ENCODE results near the gene COX5A.

DNA sequence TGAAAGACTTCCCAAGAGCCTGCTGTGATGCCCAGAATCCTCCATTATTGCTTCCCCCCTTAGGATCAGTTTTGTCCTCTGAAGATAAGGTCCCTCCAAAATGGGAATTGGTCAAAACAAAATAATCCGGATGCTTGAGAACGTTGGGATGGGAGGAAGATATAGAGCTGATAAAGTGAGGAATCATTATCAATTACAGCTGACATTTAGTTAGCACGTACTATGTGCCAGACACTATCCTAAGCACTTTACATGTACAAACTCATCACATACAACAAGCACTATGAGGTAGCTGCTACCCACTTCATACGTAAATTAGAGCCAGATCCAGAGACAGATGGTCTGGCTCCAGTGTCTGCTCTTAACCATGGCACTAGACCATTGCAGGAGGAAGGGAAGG, 25.3 kb upstream of the COX5A start:
- TF ChIP-seq, protein P1, sequence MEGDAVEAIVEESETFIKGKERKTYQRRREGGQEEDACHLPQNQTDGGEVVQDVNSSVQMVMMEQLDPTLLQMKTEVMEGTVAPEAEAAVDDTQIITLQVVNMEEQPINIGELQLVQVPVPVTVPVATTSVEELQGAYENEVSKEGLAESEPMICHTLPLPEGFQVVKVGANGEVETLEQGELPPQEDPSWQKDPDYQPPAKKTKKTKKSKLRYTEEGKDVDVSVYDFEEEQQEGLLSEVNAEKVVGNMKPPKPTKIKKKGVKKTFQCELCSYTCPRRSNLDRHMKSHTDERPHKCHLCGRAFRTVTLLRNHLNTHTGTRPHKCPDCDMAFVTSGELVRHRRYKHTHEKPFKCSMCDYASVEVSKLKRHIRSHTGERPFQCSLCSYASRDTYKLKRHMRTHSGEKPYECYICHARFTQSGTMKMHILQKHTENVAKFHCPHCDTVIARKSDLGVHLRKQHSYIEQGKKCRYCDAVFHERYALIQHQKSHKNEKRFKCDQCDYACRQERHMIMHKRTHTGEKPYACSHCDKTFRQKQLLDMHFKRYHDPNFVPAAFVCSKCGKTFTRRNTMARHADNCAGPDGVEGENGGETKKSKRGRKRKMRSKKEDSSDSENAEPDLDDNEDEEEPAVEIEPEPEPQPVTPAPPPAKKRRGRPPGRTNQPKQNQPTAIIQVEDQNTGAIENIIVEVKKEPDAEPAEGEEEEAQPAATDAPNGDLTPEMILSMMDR (IDR thresholded peaks at IDR 0.05), result no peak
- TF ChIP-seq POLR2A (IDR thresholded peaks at IDR 0.05), result no peak
